GM18909 (cell line): ENCODE data around the gene VWA3B.
"Not testable (repeated sequence)": the region's sequence is repeated elsewhere in the genome, so short reads cannot be mapped to it uniquely, and the experiment has no call there.

Source experiments
- ATAC-seq: cut with Tn5 transposase; IDR thresholded peaks from one replicate; pipeline ENCODE4 v1.9.1; 2021; ENCODE audit warnings: mild to moderate bottlenecking; ENCODE audit not compliant: unreplicated experiment, poor library complexity

The VWA3B gene

GRCh38 chr2:98087447-98088020 is 567 bp downstream of the VWA3B start:
- no peak for ATAC-seq

DNA sequence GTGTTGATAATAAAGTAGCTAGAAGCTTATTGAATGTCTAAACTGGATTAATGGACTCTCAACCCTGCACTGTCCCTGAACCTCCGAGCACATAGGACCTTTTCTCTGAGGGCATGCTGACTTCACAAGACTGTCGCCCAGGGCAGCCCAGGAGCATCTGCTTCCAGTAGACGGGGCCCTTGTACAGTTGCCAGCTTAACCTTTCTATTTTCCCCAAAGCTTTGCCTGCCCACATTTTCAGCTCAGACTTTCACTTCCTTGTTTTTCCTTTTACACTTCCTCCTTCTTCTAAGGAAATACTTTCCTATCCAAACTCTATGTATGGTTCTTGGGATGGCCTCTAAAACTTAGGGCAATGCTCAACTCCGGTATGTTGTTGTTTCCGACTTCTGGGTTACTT is 1.3 kb downstream of the VWA3B start:
- no peak for ATAC-seq

DNA sequence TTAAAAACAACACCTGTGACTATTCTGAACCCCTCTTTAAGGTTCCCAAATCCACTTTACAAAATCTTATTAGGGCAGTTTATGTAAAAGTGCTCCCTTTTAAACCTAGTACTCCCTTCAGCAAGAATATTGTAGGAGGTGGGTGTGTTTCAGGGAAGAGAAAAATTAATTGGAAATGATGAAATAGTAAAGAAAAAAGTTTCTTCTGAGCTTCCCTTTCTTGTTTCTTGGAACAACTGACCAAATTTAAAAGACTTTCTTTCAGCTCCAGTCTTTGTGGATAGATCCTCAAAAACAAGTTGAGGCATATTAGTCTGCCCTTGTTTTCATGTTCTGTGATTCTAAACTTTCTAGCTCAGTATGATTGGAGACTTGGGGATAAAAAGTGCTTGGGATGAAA is 3.0 kb downstream of the VWA3B start:
- no peak for ATAC-seq

DNA sequence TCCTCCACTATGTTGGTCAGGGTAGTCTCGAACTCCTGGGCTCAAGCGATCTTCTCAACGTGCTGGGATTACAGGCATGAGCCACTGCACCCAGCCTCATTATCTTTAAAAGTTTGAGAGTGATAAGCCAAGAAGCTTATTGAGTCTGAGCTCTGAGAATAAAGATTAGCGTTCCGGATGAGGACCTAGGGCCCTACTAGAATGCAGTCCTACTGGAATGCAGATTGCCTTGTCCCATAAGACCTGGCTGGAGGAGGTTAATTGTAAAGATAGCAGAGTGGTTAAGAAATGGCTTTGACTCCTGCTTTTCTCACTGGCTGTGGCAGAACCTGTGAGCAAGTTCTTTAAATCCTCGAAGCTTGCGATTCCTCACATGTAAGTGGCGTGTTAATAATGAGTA is 4.0 kb downstream of the VWA3B start:
- ATAC-seq: no peak

DNA sequence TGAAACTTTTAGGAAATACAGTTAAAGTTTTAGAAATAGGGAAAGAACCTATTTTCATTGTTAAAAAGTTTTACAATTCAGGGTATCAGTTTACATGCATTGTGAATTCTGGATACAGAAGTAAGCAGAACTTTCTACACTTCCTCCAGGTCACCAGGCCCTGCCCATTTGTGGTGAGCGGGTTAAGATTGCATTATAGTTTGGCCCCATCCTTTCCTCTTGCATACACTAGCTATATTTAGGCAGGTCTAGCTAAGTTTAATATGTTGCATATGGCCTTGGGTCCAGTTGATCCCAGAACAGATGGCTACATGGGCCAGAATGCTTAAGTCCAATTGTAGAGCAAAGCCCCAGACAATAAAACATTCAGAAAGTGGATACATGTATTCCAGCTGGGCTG is 4.8 kb downstream of the VWA3B start:
- ATAC-seq: no peak

DNA sequence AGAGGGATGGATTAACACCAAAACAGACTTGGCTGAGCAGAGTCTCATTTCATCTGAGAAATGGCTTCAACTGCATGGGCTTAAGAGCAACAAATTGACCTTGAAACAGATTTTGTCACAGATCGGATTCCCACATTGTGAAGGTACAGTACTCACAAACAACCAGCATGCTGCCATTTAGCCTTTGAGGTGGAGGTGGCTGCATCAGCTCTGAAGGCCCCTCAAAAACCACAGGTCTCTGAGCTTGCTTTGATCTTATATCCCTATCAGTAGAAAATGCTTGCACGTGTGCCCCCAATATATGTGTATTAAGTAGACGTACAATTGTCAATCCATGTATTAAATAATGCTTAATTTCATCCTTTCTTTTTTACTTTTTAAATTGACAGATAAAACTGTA is 6.2 kb downstream of the VWA3B start:
- no peak for ATAC-seq

GRCh38 chr2:98093611-98094010 is 6.6 kb downstream of the VWA3B start:
- ATAC-seq: no peak

DNA sequence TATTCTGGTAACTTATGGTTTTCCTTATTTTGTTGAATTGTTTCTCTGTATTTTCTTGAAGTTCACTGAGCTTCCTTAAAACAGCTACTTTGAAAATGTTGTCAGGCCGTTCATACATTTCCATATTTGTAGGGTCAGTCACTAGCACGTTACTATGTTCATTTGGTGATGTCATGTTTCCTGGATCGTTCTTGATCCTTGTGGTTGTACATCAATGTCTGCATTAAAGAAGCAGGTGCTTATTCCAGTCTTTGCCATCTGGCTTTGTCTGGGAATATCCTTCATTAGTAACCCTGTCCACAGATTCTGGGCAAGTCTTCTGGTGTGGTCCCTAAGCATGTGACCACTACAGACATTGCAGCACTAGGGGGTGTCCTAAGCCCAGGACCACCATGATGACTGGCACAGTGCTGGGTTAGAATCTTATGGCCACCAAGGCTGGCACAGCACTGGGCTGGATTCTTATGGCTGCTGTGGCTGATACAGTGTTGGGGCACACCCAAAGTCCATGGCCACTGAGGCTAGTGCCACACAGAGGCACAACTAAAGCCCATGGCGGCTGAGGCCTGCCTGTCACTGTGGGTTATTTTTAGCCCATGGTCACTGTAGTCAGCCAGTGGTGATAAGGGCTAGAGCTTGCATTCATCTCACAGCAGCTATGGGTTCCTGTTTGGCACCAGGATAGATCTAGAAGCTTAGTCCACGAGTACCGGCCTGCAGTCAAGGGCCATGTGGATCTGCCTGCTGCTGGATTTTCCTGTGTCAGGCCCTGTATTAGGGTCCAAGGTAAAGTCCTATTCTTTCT is 13.2 kb downstream of the VWA3B start:
- no peak for ATAC-seq

DNA sequence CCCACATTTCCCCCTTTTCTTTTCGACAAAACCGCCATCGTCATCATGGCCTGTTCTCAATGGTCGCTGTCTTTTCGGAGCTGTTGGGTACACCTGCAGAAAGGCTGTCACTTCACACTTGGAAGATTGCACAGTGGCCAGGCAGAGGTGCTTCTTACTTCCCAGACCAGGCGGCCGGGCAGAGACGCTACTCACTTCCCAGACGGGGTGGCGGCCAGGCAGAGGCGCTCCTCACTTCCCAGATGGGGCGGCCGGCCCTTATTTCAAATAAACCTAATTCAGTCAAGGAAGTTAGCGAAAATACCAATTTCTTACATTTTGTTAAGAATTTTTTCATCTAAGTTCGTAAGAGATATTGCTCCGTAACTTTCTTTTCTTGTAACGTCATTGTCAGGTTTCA is 15.3 kb downstream of the VWA3B start:
- ATAC-seq: not testable (repeated sequence)

- no peak for ATAC-seq
Measured at GRCh38 chr2:98102878-98103277, 15.9 kb downstream of the VWA3B start.

DNA sequence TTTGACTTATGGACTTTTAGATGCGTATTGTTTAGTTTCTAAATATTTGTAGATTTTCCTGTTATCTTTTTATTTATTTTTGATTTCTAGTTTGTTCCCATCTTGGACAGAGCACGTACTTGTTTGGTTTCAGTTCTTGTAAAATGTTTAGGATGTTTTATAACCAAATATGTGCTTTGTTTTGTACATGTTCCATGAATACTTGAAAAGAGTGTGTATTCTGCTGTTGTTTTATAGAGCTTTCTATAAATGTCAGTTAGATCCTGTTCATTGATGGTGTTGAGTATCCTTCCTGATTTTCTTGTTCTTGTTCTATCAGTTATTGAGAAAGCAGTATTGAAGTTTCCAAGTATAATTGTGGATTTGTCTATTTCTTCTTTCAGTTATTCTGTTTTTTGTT is 21.1 kb downstream of the VWA3B start:
- no peak for ATAC-seq

DNA sequence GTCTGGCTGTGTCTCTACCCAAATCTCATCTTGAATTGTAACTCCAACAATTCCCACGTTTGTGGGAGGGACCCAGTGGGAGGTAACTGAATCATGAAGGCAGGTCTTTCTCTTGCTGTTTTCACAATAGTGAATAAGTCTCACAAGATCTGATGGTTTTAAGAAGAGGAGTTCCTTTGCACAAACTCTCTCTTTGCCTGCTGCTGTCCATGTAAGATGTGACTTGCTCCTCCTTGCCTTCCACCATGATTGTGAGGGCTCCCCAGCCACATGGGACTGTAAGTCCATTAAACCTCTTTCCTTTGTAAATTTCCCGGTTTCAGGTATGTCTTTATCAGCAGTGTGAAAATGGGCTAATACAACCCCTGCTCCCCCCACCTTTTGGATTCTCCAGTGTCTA is 23.8 kb downstream of the VWA3B start:
- ATAC-seq: no peak

DNA sequence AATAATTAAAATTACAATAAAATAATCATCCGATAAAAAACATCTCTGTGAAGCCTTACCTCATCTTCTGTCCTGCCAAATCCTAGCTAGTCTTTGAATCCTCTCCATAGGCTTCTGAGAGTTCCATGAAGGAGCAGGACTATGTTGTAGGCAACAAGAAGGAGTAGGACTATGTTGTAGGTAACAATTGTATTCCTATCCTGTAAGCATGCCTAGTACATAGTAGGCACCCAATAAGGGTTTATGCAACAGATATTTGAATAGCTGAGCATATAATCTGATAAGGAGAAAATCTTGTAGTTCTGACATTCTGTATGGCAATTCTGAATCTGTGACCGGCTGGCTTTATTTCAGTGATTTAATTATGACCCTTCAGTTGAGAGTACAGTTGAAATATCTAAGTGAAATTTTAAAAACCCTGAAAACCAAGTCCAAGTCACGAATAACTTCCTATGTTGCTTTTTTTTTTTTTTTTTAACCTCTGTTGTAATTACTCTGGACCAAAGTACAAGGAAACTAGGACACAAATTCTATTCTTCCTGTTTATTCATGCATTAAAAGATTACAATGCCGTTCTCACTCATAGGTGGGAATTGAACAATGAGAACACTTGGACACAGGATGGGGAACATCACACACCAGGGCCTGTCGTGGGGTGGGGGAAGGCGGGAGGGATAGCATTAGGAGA is 27.8 kb downstream of the VWA3B start:
- no peak for ATAC-seq

DNA sequence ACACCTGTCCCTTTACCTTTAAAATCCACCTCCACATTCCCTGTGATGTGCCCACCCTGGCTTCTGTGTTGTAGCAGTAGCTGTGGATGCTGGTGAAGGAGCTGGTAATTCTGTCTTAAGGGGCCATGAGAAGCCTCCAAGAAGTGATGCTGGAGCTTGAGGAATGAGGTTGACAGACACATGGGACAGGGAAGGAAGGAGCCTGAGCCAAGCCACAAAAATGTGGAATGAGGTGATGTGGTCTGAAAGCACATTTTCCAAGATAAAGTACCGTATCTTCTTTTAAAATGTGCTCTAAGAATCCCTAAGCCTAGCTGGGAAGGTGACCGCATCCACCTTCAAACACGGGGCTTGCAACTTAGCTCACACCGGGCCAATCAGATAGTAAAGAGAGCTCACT is 31.2 kb downstream of the VWA3B start:
- no peak for ATAC-seq

- ATAC-seq: no peak
Measured at GRCh38 chr2:98118852-98119251, 31.9 kb downstream of the VWA3B start.

- no peak for ATAC-seq
Measured at GRCh38 chr2:98121149-98121548, 34.2 kb downstream of the VWA3B start.

GRCh38 chr2:98122524-98122923 is 35.6 kb downstream of the VWA3B start:
- no peak for ATAC-seq

DNA sequence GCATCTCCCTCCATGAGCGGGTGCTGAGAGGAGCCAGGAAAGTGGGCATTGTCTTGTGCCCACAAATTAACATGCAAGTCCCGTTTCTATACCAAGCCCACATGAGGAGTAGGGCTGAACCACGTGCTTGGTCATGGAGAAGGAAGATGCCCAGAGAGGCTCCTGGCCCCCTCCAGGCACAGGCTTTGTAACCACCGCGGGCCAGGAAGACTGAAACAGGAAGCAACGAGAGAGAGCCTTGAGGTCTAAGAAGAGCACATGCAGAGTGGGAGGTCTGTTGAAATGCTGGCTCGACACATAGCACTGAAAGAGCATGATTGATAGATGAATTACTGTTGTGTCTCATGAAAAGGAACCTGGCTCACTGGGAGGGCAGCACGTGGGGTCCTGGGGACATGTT is 36.3 kb downstream of the VWA3B start:
- ATAC-seq: no peak

DNA sequence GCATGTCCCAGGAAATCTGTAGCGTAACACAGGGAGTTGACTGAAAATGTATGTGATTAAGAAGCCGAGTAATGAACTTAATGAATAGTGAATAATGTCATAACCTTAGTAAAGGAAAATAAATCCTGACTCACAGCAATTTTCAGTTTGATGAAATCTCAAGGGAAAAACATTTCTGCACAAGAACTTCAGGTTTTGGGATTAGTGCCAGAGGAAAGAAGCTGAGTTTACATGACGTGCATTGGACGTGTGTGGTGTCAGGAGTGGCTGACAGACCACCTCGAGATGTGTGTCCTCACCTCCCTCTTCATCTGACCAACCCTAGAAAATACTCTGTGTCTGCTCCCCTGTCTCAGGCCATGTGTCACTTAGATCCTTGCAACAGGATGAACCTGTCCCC is 39.1 kb downstream of the VWA3B start:
- ATAC-seq: no peak

- ATAC-seq: no peak
Measured at GRCh38 chr2:98127229-98127989, 40.4 kb downstream of the VWA3B start.

DNA sequence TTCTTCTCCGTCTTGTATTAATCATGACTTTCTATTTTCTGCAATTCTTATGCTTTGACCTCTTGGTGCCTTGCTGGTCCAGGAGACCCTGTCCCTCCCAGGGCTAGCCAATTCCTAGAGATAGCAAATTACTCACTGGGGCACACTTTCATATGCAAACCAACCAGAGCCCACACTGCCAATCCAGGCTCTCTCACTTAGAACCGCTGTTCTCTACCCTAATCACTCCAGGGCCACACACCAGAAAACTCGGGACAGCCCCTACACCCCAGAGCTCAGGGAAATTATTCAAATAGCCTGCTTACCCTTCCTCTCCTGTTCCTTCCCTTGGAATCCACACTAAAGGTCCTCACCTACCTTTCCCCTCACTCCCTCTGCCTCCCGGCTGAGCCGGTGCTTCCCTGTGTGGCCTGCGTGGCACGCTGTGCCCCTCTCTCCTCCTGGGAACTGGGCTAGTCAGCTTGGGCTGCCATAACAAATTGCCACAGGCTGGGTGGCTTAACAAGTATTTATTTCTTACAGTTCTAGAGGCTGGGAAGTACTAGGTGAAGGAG is 41.7 kb downstream of the VWA3B start:
- no peak for ATAC-seq
